Measurements from ENCODE around the gene NBAS.

The NBAS gene

DNA sequence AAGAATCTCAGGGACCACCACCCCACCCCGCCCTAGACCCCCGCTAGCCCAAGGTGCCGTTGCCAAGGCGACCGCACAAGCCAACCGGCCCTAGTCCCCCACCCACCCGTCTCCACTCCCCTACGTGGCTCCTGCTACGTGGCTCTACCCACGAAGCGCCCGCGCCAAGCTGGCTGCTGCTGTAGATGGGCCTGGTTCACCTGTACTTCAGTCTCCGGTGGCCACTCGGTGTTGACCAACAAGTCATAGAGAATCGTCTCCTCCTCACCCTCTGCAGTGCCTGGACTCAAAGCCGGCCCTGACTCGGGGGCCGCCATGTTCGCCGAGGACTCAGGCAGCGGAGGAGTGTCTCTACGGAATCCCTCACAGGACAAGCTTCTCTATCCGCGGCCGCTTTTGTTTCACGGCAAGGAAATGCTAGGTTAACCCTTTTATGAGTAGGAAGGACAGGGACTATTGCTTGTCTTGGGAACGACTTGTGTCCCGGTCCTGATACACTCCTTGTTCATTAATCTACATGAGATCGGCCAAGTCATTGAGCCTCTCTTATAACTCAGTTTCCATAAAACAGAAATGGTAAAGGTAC, at the start of gene NBAS:
Gene NBAS, minus strand, starts transcription at position 347 of the 586 bp plus-strand sequence. Its CDS starts 30 bp downstream, at position 317.
- FAIRE-seq, result peak; percentile 75

DNA sequence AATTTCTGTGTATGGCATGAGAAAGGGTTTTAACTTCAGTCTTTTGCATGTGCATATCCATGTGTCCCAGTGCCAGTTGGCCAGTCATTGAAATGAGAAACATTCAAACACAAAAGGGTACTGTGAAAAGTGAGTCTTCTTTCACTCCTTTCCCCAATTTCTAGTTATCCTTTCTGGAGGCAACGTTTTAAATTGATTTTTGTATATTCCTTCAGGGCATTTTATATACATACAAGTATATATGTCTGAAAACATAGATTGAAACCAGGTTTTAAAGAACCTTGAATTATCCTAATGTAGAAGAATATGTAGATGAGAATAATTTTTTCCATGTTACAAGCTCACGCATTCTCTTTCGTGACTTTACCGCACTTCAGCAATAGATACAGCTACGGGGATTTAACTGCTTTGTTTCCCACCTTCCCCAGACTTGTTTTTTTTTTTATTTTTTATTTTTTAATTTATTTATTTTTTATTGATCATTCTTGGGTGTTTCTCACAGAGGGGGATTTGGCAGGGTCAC, 49.4 kb upstream of the NBAS start:
- FAIRE-seq, result no peak

DNA sequence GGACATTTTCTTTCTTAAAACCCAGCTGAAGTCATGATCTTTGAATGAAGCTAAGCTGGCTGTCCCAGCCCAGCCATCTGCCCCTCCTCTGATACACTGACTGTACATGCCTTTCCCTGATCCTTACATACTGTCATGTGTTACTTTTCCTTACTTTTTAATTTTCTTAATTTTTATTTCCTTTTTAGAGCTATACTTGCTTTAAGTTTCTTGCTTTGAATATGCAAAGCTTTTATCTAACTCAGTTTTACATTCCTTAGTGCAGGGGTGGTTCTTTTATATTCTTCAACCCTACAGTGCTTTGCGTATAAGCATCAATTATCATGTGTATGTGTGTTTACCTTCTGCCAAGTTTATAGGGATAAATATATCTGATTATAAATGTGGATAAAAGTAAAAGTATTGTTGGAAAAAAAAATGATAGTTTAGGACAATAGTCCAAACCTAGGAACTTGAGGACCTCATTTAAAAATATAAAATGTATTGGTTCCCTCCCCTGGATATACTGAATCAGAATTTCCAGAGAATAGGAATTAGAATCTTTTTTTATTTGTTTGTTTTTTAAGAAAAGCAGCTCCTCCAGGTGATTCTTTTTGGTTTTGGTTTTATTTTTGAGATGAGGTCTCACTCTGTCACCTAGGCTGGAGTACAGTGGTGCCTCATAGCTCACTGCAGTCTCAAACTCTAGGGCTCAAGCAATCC, 48.4 kb upstream of the NBAS start:
- no peak for FAIRE-seq

DNA sequence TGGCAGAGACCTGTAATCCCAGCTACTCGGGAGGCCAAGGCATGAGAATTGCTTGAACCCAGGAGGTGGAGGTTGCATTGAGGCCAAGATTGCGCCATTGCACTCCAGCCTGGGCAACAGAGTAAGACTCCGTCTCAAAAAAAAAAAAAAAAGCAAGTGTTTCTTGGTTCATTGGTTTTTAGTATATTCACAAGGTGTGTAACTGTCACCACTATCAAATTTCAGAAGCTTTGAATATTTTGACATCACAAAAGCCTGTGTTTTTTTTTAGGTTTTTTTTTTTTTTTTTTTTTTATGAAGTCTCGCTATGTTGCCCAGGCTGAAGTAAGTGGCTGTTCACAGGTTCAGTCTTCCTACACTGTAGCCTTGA, 47.2 kb upstream of the NBAS start:
- no peak for FAIRE-seq

DNA sequence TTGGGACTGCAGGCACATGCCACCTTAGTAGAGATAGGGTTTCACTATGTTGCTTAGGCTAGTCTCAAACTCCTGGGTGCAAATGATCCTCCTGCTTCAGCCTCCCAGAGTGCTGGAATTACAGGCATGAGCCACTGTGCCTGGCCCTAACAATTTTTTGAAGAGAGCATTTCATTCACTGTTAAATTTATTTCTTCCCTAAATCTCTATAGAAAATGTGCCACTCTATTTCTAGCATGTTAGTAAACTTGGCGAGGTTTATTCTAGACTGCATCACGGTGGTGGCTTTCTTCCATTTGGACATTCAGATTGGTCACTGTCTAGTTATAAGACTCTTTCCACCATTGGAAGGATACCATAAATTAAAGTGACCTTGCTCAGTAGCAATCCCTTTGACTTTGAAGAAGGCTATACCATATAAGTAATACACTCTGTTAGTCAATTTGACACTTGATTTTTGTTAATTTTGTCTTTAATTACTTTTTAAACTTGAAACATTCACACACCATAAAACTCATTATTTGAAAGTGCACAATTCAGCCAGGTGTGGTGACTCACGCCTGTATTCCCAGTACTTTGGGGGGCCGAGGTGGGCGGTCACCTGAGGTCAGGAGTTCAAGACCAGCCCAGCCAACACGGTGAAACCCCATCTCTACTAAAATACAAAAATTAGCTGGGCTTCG, 46.7 kb upstream of the NBAS start:
- FAIRE-seq, result no peak

DNA sequence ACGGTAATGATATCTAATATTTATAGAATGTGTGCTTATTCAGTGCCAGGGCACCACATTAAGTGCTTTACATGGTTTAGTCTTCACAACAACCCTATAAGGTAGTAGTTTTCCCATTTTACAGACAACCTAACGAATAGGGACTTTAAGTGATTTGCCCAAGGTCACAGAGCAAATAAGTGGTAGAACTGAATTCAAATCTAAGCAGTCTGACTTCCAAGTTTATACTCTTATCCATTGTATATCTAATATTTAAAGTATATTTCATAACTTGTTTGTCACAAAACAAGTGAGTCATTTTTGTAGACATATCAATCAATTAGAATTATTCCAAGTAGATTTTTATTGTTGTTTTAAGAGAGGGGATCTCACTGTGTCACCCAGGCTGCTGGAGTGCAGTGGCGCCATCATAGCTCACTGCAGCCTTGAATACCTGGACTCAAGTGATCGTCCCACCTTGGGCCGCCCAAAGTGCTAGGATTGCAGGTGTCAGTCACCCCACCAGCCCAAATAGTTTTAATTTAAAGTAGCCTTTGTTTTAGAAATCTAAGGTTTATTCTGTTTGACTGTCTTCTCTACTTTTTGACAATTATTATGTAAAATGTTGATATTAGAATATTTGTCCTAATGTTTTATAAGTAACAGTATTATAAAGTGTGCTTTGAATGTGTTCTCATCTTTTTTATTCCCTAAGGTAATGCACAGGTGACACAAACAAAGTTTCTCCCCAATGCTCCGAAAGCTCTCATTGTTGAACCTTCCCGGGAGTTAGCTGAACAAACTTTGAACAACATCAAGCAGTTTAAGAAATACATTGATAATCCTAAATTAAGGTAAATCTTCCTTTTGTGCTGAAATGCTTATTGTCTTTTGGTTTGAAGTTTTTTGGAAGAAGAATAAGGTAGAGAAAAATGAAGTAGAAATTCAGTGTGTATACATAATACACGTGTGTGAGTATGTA, 45.6 kb upstream of the NBAS start:
- no peak for FAIRE-seq

DNA sequence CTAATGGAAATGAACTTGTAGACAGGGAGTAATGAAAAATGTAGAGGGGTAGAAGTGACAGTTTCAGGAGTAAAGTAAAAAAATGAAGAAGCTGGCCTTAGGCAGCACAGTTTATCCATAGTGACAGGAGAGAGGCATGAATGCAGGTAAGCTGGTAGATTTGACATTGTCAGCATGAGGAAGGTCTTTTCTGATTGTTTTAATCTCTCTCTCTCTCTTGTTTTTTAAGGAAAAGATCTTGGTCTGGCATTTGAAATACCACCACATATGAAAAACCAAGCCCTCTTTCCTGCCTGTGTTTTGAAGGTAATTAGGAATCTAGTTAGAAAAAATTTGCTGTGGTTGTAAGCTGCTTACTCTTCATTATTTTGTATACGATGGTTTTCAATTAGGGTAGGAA, 44.6 kb upstream of the NBAS start:
- FAIRE-seq, result no peak

DNA sequence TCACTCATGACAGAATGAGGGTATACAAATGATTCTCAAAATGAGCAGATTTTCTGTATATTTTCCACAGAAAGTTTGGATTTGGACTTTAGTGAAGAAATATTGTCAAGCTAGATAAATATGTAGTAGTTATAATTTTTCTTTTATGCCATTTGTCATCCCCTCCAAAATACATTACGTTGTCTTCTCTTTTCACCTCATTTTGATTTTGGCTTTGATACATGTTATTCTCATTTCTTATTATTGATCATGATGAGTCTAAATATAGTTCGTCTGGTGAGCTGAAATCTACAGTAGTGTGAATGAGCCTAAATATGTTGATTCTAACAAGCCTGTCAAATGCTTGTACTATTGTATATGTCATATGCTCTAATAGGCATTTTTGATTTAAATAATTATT, 42.8 kb upstream of the NBAS start:
- FAIRE-seq, result no peak

DNA sequence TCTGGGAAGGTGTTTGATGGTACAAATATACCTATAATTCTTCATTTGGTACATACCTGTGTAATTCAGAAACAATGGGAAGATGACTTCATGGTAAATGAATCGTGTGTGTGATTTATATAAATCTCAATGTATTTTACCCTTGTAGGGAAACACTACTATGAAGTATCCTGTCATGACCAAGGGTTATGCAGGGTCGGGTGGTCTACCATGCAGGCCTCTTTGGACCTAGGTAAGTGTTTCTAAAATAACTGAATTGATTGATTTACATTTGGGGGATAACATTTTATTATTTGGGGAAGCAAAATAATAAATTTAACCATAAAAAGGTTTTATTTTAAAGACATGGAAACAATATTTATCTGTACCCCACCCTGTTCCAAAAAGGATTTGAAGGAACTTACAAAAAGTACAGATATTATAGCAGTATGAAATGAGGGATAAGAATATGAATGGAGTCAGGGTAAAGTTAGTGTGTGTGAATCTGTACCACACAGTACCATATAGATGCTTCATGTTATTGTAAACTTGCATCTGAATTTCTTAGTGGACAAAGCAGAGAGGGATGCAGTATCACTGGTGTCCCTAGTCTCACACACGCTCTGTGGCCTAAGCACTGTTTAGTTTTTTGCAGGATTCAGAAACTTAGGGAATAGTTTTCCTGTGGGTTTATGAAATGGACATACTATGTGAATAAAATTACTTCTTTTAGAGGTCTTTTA, 42.1 kb upstream of the NBAS start:
- no peak for FAIRE-seq

DNA sequence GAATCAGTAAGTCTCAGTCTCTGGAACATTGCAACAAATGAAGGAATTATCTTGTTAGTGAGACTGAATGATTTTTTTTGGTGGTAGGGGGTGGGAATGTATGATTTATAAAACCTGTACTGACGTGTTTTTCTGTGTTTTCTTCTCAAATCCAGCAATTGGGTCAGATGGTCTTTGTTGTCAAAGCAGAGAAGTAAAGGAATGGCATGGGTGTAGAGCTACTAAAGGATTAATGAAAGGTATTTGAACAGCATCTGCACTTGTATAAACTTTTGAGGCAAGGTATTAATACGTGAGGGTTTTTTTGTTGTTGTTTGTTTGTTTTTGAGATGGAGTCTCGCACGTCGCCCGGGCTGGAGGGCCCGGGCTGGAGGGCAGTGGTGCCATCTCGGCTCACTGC, 41.3 kb upstream of the NBAS start:
- no peak for FAIRE-seq

DNA sequence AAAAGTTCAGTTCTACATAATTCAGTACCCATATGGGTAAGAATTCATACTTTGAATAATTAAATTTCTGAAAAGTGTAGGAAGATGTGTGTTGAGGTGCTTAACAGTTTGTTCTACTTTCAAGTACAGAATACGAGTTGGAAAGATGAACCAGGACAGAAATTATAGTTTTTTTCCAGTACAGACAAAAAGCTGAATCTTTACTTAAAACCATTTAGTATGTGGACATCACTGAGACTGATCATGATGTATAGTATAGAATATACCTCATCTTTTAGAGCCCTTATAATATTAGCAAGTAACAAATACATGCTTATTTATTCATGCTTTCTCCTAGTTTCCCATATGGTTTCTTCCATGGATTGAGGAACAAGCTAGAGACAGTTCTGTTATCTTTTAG, 40.5 kb upstream of the NBAS start:
- FAIRE-seq, result no peak

DNA sequence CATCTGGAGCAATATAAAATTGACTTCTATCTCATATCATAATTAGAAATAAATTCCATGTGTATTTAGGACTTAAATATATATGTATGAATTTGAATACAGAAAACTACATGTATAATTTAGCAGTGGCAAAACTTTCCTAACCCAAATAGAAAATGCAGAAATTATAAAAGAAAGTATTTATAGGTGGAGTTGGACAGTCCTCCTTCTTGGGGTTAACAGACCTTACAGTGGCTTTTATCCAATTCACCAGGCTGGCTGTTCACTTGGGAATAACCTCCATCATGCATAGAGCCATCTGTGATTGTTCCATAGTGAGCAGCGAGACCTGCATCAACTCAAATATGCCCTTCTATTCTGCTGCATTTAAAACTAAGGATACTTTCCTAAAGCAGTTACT, 38.9 kb upstream of the NBAS start:
- peak; percentile 3 for FAIRE-seq

DNA sequence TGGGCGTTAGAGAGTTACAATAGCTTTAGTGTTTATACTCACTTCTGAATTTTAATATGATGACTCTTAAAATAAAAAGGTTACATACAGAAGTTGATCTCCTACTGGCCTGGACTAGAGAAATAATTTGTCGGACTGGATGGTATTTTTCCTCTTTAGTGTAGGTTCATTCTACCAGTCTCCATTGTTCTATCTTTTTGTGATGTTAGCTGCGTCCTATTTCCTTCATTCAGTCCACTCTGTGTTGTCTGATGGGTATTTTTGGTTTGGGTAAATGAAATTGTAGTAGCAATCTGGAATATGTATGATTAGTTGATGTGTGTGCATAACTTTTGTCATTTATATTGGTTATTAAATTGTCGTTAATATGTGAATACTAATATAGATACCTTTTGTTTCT, 35.8 kb upstream of the NBAS start:
- FAIRE-seq, result no peak

DNA sequence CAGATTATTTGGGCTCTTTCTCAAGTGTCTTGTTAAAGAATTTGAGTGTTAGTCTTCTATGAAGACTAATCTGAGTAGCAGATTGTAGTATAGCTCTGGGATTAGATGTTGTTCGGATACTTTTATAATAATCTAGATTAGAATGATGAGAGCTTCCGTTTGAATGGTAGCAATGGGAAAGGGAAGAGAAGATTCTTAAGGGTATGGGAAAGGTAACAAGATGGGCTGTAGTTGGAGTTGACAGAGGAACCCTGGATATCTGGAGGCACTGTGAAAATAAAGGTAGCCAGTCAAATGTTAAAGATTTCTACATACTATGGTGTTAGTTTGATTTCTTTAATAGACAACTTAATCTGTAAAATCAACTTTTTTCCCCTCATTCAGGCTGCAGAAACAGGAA, 35.2 kb upstream of the NBAS start:
- no peak for FAIRE-seq

DNA sequence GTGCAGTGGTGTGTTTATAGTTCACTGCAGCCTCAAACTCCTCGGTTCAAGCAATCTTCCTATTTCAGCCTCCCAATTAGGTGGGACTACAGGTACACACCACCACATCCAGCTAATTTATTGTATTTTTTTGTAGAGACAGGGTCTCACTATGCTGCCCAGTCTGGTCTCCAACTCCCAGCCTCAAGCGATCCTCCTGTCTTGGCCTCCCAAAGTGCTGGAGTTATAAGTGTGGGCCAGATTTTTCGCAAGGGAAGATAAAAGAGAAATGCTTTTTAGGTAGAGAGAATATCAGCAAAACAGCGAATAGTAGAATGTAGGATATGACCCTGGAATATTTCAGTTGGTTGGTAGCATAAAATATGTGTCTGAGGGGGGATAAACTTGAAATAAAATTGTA, 34.8 kb upstream of the NBAS start:
- FAIRE-seq, result no peak

DNA sequence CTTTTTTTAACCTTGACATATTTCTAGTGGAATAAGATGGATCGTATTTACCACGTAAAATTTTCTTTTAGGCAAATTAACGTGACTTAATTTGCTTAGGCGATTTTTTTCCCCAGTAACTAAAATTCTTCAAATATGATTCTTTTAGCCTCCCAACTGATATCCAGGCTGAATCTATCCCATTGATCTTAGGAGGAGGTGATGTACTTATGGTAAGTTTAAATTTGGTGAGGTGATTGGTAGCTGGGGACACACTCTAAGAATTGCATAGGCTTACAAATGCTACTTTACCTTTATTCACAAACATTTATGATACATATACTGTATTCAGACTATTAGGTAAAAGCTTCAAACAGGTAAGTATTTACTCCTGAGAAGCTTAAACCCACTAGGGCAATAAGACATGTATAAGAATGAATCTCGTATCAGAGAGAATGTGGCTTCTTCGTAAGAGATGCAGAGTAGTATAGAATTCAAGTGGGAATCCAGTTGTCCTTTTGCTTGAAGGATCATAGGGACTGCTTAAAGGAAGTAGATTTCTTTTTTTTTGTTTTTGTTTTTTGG, 34.3 kb upstream of the NBAS start:
- no peak for FAIRE-seq

DNA sequence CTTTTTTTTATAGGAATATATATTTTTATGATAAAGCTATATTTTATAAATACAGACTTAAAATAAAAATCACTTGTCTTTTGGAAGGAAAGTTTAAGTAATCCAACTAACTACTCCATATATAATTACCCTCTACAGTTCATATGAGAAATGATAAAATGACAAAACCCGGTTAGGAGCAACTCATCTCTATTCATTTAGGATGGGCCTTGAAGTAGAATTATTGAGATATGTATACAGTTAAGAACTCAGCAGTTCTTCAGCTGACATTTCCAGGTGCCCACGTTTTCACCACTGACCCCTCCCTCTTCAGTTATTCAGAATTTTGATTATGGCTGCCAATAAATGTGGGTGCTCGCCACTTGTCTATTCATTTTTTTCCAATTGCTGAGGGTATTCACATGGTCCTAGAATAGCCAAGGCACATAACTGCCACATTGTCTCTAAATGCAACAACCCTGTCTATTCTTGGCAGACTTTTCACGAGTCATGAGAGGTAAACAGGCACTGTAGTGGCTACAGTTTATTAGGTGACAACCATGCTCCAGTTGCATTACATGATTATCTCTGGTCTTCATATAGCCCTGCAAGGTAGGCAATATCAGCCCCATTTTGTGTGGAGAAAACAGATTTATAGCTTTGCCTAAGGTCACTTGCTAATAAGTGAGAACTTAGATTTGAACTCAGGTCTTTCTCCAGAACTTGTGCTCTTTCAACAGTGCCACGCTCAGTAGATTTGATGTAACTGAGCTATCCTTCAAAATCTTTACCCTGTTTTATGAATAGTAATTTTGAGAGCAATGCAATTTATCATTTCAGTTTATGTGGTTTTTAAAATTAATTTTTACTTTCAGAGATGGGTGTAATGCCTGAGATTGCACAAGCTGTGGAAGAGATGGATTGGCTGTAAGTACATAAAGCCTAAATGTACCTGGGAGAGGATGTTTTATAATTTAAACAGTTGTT, 33.4 kb upstream of the NBAS start:
- no peak for FAIRE-seq

DNA sequence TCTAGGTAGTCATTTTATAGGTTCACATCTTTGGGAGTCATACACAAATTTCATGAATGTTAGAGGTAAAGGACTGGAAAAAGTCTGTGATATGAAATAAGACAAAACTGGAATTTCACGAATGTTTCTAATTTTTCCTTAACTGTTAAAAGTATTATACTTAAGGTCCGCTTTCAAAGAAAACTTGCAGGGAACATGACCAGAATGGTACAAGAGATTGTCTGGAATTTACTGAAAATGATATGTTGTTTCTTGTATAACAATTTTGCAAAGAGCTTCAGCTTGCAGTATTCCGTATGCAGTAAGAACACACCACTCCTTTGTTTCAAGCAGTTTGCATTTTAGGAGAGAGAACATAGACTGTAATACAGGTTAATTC, 32.2 kb upstream of the NBAS start:
- FAIRE-seq, result no peak

DNA sequence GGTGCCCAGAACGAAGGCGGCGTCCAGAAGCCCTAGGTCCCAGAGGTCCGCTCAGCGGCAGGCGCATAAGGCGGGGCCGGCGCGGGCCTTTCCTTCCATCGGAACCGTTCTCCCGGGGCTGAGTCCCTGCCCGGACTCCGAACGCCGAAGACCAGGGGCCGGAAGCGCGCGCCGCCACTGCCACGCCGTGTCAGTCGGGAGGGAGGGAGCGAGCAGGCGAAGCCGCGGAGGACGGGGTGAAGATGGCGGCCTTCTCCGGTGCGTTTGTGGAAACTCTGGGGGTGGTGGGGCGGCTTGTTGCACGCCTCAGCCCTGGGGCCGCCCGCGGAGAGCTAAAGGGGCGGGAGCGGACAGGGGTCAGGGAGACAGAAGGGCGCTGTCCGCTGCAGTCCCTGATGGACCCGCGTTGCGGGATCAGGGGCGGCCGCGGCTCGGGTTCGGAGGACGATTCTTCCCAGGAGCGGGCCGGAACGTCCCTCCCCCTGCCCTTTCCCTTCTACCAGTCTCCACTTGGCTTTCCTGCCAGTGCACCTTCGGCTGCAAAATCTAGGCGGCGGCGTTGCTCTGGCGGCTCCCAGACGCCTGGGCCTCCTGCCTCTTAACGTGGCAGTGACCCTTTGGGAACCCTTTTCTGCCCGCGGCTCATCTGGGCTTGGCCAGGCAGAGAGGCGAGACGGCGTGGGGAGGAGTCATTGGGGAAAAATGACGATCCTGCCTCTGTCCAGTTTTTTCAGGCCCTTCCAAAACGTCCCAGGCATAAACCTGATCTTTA, 30.7 kb upstream of the NBAS start, which contains the start of gene DDX1:
Gene DDX1, plus strand, starts transcription at position 177 of the 772 bp plus-strand sequence. Its CDS starts 66 bp downstream, at position 243.
- no peak for FAIRE-seq

DNA sequence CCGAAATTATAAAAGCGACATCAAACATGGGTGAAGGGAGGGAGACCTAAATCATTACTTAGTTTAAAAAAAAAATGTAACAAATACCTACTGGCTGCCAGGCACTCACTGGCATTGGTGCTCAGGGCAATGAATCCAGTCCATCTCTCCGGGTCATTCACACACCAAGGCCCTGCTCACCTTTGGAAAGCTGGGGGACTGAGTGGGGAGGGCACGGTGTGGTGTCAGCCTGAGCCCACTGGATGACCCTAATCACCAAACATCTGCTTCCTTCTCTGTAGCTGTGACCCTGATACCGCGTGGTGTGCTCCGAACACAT, 30.2 kb upstream of the NBAS start:
- FAIRE-seq, result no peak
